ENCODE measurements around the gene ESR1. TPM values are rescaled to one million over a fixed set of nuclear protein-coding genes. Genes with fewer than 3 reads are reported as not detected.
"Not testable (repeated sequence)": the region's sequence is repeated elsewhere in the genome, so short reads cannot be mapped to it uniquely, and the experiment has no call there.

The ESR1 gene
- polyA plus RNA-seq, 1 donor (not counting 4 experiments of a cell fraction or from before 2014, with no cell fraction given) = 0.22 TPM

DNA sequence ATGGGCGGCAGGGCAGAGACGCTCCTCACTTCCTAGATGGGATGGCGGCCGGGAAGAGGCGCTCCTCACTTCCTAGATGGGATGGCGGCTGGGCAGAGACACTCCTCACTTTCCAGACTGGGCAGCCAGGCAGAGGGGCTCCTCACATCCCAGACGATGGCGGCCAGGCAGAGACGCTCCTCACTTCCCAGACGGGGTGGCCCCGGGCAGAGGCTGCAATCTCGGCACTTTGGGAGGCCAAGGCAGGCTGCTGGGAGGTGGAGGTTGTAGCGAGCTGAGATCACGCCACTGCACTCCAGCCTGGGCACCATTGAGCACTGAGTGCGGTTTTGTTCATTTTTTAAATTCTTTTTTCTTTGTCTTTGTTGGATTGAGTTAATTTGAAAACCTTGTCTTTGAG, 92.3 kb downstream of the ESR1 start:
- FAIRE-seq; H3K9ac ChIP-seq (ENCODE audit: control insufficient read depth, extremely low read depth, insufficient read depth, low read length); dilution Hi-C loops (cut with MboI; ENCODE audit: extremely low pct_ligation_motif_present, low sequenced_read_pairs); H3K4me3 ChIP-seq (ENCODE audit: control insufficient read depth in 2 of 3, extremely low read depth in 1 of 3, insufficient read depth in 2 of 3, low read depth in 1 of 3, low read length in 3 of 3); DNase-seq (ENCODE audit: low read depth, low spot score); H3K27me3 ChIP-seq (ENCODE audit: control insufficient read depth, extremely low read depth, insufficient read depth, low read length); H3K4me1 ChIP-seq (ENCODE audit: control insufficient read depth, extremely low read depth, insufficient read depth, low read length); H3K4me2 ChIP-seq (ENCODE audit: control insufficient read depth, extremely low read depth, insufficient read depth, low read depth, low read length); H3K79me2 ChIP-seq (ENCODE audit: control insufficient read depth, insufficient read depth, low read length); H3K36me3 ChIP-seq (ENCODE audit: control insufficient read depth in 2 of 2, extremely low read depth in 1 of 2, insufficient read depth in 2 of 2, low read length in 2 of 2); H4K20me1 ChIP-seq (ENCODE audit: control insufficient read depth, extremely low read depth, insufficient read depth, low read length); H3K9me1 ChIP-seq (ENCODE audit: control insufficient read depth, extremely low read depth, insufficient read depth, low read length); H3K27ac ChIP-seq (ENCODE audit: control insufficient read depth, insufficient read depth, low read length); H3K9me3 ChIP-seq (ENCODE audit: control insufficient read depth, low read depth, low read length); H2AFZ ChIP-seq (ENCODE audit: control insufficient read depth, low read length): not testable (repeated sequence)

DNA sequence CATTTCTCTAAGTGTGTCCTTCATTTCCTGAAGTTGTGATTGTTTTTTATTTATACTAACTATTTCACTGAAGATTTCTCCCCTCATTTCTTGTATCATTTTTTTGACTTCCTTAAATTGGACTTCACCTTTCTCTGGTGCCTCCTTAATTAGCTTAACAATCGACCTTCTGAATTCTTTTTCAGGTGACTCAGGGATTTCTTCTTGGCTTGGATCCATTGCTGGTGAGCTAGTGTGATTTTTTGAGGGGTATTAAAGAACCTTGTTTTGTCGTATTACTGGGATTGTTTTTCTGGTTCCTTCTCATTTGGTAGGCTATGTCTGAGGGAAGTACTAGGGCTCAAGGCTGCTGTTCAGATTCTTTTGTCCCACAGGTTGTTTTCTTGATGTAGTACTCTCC, 92.8 kb downstream of the ESR1 start:
- no peaks in the 10 kb centered on the region for H3K36me3 ChIP-seq (ENCODE audit: control insufficient read depth in 2 of 2, extremely low read depth in 1 of 2, insufficient read depth in 2 of 2, low read length in 2 of 2)
- no peaks in the 10 kb centered on the region for H3K79me2 ChIP-seq (ENCODE audit: control insufficient read depth, insufficient read depth, low read length)
- no peak for TF ChIP-seq EZH2 (IDR thresholded peaks at IDR 0.05; ENCODE audit: low read length)
- TF ChIP-seq, protein P1, sequence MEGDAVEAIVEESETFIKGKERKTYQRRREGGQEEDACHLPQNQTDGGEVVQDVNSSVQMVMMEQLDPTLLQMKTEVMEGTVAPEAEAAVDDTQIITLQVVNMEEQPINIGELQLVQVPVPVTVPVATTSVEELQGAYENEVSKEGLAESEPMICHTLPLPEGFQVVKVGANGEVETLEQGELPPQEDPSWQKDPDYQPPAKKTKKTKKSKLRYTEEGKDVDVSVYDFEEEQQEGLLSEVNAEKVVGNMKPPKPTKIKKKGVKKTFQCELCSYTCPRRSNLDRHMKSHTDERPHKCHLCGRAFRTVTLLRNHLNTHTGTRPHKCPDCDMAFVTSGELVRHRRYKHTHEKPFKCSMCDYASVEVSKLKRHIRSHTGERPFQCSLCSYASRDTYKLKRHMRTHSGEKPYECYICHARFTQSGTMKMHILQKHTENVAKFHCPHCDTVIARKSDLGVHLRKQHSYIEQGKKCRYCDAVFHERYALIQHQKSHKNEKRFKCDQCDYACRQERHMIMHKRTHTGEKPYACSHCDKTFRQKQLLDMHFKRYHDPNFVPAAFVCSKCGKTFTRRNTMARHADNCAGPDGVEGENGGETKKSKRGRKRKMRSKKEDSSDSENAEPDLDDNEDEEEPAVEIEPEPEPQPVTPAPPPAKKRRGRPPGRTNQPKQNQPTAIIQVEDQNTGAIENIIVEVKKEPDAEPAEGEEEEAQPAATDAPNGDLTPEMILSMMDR (optimal IDR thresholded peaks at IDR 0.05 in 1 of 3, IDR thresholded peaks at IDR 0.05 in 1 of 3, conservative IDR thresholded peaks at IDR 0.05 in 1 of 3; ENCODE audit: extremely low read depth in 1 of 3, insufficient read depth in 2 of 3, low read length in 3 of 3) = no peak
- H3K4me3 ChIP-seq (ENCODE audit: control insufficient read depth in 2 of 3, extremely low read depth in 1 of 3, insufficient read depth in 2 of 3, low read depth in 1 of 3, low read length in 3 of 3) = no peak overlapping the region
- H3K27me3 ChIP-seq (ENCODE audit: control insufficient read depth, extremely low read depth, insufficient read depth, low read length) = no peaks in the 10 kb centered on the region
- no peak for FAIRE-seq
- no peaks in the 10 kb centered on the region for H3K9me3 ChIP-seq (ENCODE audit: control insufficient read depth, low read depth, low read length)
- H3K4me1 ChIP-seq (ENCODE audit: control insufficient read depth, extremely low read depth, insufficient read depth, low read length) = peaks cover 7% of the 10 kb centered on the region
- peak overlapping the region; percentile 9 for H3K9ac ChIP-seq (ENCODE audit: control insufficient read depth, extremely low read depth, insufficient read depth, low read length)
- H2AFZ ChIP-seq (ENCODE audit: control insufficient read depth, low read length) = peak overlapping the region; percentile 8
- no peak overlapping the region for H3K4me2 ChIP-seq (ENCODE audit: control insufficient read depth, extremely low read depth, insufficient read depth, low read depth, low read length)
- H3K9me1 ChIP-seq (ENCODE audit: control insufficient read depth, extremely low read depth, insufficient read depth, low read length) = no peaks in the 10 kb centered on the region
- H4K20me1 ChIP-seq (ENCODE audit: control insufficient read depth, extremely low read depth, insufficient read depth, low read length) = no peaks in the 10 kb centered on the region
- DNase-seq (ENCODE audit: low read depth, low spot score) = no peak
- peak overlapping the region; percentile 45 for H3K27ac ChIP-seq (ENCODE audit: control insufficient read depth, insufficient read depth, low read length)
- dilution Hi-C loops (cut with MboI; ENCODE audit: extremely low pct_ligation_motif_present, low sequenced_read_pairs) = no loop called here

DNA sequence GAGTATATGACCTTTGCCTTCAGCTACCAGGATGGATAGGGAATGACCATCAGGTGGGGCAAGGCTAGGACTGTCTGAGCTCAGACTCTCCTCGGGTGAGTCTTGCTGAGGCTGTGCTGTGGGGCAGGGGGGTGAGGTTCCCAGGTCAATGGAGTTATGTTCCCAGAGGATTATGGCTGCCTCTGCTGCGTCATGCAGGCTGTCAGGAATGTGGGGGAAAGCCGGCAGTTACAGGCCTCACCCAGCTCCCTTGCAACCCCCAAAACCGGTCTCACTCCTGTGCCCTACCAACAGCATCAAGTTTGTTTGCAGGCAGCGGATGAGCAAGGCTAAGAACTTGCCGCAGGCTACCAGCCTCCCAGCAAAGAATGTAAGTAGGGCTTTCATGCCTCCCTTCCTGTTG, 93.5 kb downstream of the ESR1 start:
- Histone ChIP-seq H3K27ac (ENCODE audit: control insufficient read depth, insufficient read depth, low read length) (peak overlapping the region; percentile 45), H3K27me3 (ENCODE audit: control insufficient read depth, extremely low read depth, insufficient read depth, low read length) (no peaks in the 10 kb centered on the region), H3K9ac (ENCODE audit: control insufficient read depth, extremely low read depth, insufficient read depth, low read length) (peak overlapping the region; percentile 9), H3K9me3 (ENCODE audit: control insufficient read depth, low read depth, low read length) (no peaks in the 10 kb centered on the region), H3K4me2 (ENCODE audit: control insufficient read depth, extremely low read depth, insufficient read depth, low read depth, low read length) (no peak overlapping the region), H3K79me2 (ENCODE audit: control insufficient read depth, insufficient read depth, low read length) (no peaks in the 10 kb centered on the region), H3K4me3 (ENCODE audit: control insufficient read depth in 2 of 3, extremely low read depth in 1 of 3, insufficient read depth in 2 of 3, low read depth in 1 of 3, low read length in 3 of 3) (no peak overlapping the region), H3K4me1 (ENCODE audit: control insufficient read depth, extremely low read depth, insufficient read depth, low read length) (peaks cover 7% of the 10 kb centered on the region), H3K36me3 (ENCODE audit: control insufficient read depth in 2 of 2, extremely low read depth in 1 of 2, insufficient read depth in 2 of 2, low read length in 2 of 2) (no peaks in the 10 kb centered on the region), H4K20me1 (ENCODE audit: control insufficient read depth, extremely low read depth, insufficient read depth, low read length) (no peaks in the 10 kb centered on the region), H2AFZ (ENCODE audit: control insufficient read depth, low read length) (no peak overlapping the region), H3K9me1 (ENCODE audit: control insufficient read depth, extremely low read depth, insufficient read depth, low read length) (no peaks in the 10 kb centered on the region)
- DNase-seq (ENCODE audit: low read depth, low spot score) (peak; percentile 46), FAIRE-seq (peak; percentile 9)
- TF ChIP-seq, protein P1 (optimal IDR thresholded peaks at IDR 0.05 in 1 of 3, IDR thresholded peaks at IDR 0.05 in 1 of 3, conservative IDR thresholded peaks at IDR 0.05 in 1 of 3; ENCODE audit: extremely low read depth in 1 of 3, insufficient read depth in 2 of 3, low read length in 3 of 3) = no peak
- TF ChIP-seq EZH2 (IDR thresholded peaks at IDR 0.05; ENCODE audit: low read length) = no peak
- dilution Hi-C loops (cut with MboI; ENCODE audit: extremely low pct_ligation_motif_present, low sequenced_read_pairs) = no loop called here

Measured in keratinocyte (primary cell).